Ishikawa (cell line): ENCODE measurements around the gene TENT4A.

Source experiments
- CEBPB ChIP-seq: IDR thresholded peaks from 2 replicates; pipeline ENCODE4 v1.6.1; 2012
- CREB1 ChIP-seq: IDR thresholded peaks from 2 replicates; pipeline ENCODE4 v1.6.1; 2012; ENCODE audit warnings: low read depth
- EGR1 ChIP-seq: IDR thresholded peaks from 2 replicates; pipeline ENCODE4 v1.6.1; 2012
- EP300 ChIP-seq: IDR thresholded peaks from 2 replicates; pipeline ENCODE4 v1.6.1; 2012; ENCODE audit warnings: borderline replicate concordance
- FOXM1 ChIP-seq: IDR thresholded peaks from 2 replicates; pipeline ENCODE4 v1.6.1; 2012; ENCODE audit warnings: low read depth, borderline replicate concordance
- MAX ChIP-seq: IDR thresholded peaks from 2 replicates; pipeline ENCODE4 v1.6.1; 2012
- NFIC ChIP-seq: IDR thresholded peaks from 2 replicates; pipeline ENCODE4 v1.6.1; 2012
- RAD21 ChIP-seq: IDR thresholded peaks from 2 replicates; pipeline ENCODE4 v1.6.1; 2012; ENCODE audit warnings: low read depth
- TAF1 ChIP-seq: IDR thresholded peaks from 2 replicates; pipeline ENCODE4 v1.6.1; 2012; ENCODE audit warnings: low read depth, mild to moderate bottlenecking
- TCF12 ChIP-seq: IDR thresholded peaks from 2 replicates; pipeline ENCODE4 v1.6.1; 2012; ENCODE audit warnings: low read depth
- TEAD4 ChIP-seq: IDR thresholded peaks from 2 replicates; pipeline ENCODE4 v1.6.1; 2012
- USF1 ChIP-seq: IDR thresholded peaks from 2 replicates; pipeline ENCODE4 v1.6.1; 2012
- YY1 ChIP-seq: IDR thresholded peaks from 2 replicates; pipeline ENCODE4 v1.6.1; 2012; ENCODE audit warnings: low read depth
- ZBTB7A ChIP-seq: IDR thresholded peaks from 2 replicates; pipeline ENCODE4 v1.6.1; 2012; ENCODE audit warnings: low read depth
- TF ChIP-seq, protein P1 (sequence below): IDR thresholded peaks from 2 replicates; pipeline ENCODE4 v1.6.1; 2012; ENCODE audit warnings: low read depth, mild to moderate bottlenecking

The TENT4A gene

GRCh38 chr5:6801236-6801635 is 88.0 kb downstream of the TENT4A start:
- TF ChIP-seq TEAD4 (no peak), RAD21 (no peak), USF1 (no peak), YY1 (no peak), TCF12 (no peak), ZBTB7A (no peak), EP300 (no peak), CREB1 (no peak), MAX (no peak), CEBPB (no peak), NFIC (no peak), TAF1 (no peak), FOXM1 (no peak)

DNA sequence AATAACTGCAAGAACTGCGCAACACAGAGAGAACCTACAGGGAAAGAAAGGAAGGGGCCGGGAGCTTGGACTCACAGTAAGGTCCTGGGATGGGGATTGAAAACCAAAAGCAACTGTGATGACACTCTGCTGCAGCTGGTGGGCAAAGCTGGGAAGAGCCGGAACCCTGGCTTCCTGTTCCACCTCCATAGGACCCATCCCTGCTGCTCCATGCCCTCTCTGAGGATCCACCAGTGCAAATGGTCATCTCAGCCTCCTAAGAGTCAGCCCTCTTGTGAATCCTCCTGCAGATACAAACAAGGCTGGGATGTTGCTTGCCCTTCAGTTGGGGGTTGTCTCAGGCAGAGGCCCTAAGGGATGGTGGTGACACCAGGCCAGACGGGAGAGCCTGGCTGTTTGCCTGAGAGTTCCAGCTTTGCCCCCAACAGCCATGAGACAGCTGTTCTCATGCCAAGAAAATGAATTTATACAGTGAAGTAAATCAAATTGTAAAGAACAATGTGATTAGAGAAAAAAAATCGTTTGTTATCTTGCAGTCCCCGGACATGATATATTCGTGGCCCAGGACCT is 90.8 kb downstream of the TENT4A start:
- TF ChIP-seq EP300 (no peak), TEAD4 (no peak), TAF1 (no peak), MAX (no peak), TCF12 (no peak), USF1 (no peak), YY1 (no peak), ZBTB7A (no peak), EGR1 (no peak), NFIC (no peak), FOXM1 (no peak), CEBPB (no peak), CREB1 (no peak), RAD21 (no peak)
- TF ChIP-seq, protein P1, sequence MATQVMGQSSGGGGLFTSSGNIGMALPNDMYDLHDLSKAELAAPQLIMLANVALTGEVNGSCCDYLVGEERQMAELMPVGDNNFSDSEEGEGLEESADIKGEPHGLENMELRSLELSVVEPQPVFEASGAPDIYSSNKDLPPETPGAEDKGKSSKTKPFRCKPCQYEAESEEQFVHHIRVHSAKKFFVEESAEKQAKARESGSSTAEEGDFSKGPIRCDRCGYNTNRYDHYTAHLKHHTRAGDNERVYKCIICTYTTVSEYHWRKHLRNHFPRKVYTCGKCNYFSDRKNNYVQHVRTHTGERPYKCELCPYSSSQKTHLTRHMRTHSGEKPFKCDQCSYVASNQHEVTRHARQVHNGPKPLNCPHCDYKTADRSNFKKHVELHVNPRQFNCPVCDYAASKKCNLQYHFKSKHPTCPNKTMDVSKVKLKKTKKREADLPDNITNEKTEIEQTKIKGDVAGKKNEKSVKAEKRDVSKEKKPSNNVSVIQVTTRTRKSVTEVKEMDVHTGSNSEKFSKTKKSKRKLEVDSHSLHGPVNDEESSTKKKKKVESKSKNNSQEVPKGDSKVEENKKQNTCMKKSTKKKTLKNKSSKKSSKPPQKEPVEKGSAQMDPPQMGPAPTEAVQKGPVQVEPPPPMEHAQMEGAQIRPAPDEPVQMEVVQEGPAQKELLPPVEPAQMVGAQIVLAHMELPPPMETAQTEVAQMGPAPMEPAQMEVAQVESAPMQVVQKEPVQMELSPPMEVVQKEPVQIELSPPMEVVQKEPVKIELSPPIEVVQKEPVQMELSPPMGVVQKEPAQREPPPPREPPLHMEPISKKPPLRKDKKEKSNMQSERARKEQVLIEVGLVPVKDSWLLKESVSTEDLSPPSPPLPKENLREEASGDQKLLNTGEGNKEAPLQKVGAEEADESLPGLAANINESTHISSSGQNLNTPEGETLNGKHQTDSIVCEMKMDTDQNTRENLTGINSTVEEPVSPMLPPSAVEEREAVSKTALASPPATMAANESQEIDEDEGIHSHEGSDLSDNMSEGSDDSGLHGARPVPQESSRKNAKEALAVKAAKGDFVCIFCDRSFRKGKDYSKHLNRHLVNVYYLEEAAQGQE = no peak

DNA sequence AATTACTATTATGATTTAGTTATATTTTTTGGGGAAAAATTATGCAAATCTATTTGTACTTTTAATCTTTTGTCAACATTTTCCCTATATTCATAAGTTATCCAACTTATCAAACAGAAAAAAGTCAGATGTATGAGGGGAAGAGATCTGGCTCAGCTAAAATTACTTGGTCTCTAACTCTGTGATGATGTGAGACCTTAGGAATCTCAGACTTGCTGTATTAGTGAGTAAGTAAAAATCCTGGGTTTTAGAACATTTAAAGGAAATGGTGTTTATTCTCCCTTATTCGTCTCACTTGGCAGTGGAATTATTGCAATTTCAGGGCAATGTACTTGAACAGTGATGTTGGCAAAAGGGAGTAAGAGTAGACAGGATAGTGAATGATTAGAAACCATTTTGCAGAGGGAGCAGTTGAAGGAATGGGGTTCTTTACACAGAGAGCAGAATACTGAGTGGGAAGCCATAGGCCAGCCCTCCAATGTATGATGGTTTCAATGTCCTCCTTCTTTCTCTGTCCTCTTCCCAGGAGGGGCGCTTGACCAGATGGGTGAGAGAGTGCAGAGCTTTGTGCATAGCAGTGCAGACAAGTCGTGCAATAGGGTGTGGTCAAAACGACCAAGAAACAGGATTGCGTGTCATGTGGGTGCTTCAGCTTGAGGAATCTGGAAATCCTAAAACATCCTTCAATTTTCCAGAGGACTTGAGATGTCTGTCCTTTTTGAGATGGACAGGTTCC is 91.7 kb downstream of the TENT4A start:
- TF ChIP-seq CEBPB (no peak), NFIC (no peak), FOXM1 (no peak), YY1 (no peak)

- TF ChIP-seq TEAD4 = no peak
- TF ChIP-seq TCF12 = no peak
- no peak for TF ChIP-seq FOXM1
- TF ChIP-seq, protein P1 = no peak
- no peak for TF ChIP-seq EP300
- no peak for TF ChIP-seq TAF1
- no peak for TF ChIP-seq CEBPB
- TF ChIP-seq EGR1 = no peak
Observed at GRCh38 chr5:6805841-6806240, 92.6 kb downstream of the TENT4A start.
